AG04450 (cell line): Measurements from ENCODE around the gene PLPPR4. TPM values are rescaled to one million over a fixed set of nuclear protein-coding genes. Genes with fewer than 3 reads are reported as not detected.

Experiments
- CTCF ChIA-PET: fragments of 300-600, 350-600 bp; formaldehyde crosslinking; extraction: SDS; loops from one replicate; lab custom pipeline; 2022; ENCODE audit warnings: antibody characterized with exemption, inconsistent platforms; lab: Charles Lee
- POLR2A ChIA-PET: fragments of 350-600 bp; formaldehyde crosslinking; extraction: SDS; loops from one replicate; lab custom pipeline; 2021; ENCODE audit warnings: antibody characterized with exemption, inconsistent platforms; lab: Yijun Ruan, JAX
- DNase-seq: peaks from one replicate; pipeline ENCODE4 v3.0.0-alpha.2; 2011; ENCODE audit warnings: low read depth, low spot score
- H3K27ac ChIP-seq: one replicate; pipeline ENCODE4 v1.5.1; 2012; ENCODE audit warnings: low read depth, low read length, control low read depth
- H3K27me3 ChIP-seq: one replicate; pipeline ENCODE4 v1.6.0; 2012; ENCODE audit warnings: low read length; ENCODE audit not compliant: control insufficient read depth, insufficient read depth
- H3K4me3 ChIP-seq: 2 replicates; pipeline ENCODE4 v1.5.1; 2011; ENCODE audit warnings: mild to moderate bottlenecking, low read depth, low read length, control low read depth
- H3K9me3 ChIP-seq: 2 replicates; pipeline ENCODE4 v1.5.1; 2012; ENCODE audit warnings: low read length; ENCODE audit not compliant: control insufficient read depth, insufficient read depth
- polyA minus RNA-seq: library from RNA; depleted of rRNA, polyadenylated mRNA; stranded (reverse); fragments of >200 nt; gene quantifications from 2 replicates; pipeline ENCODE4 v1.2.3, GENCODE V29; 2011; rRNA and poly(A)+ RNA removed
- polyA plus RNA-seq: library from polyadenylated mRNA; depleted of rRNA; stranded (reverse); fragments of >200 nt; gene quantifications from 2 replicates; pipeline ENCODE4 v1.2.3, GENCODE V29; 2011; rRNA removed
- TF ChIP-seq, protein P1 (sequence below): IDR thresholded peaks from 2 replicates; pipeline ENCODE4 v1.5.1; 2011; ENCODE audit warnings: low read depth, low read length, control low read depth, inconsistent platforms

Gene PLPPR4, protein sequence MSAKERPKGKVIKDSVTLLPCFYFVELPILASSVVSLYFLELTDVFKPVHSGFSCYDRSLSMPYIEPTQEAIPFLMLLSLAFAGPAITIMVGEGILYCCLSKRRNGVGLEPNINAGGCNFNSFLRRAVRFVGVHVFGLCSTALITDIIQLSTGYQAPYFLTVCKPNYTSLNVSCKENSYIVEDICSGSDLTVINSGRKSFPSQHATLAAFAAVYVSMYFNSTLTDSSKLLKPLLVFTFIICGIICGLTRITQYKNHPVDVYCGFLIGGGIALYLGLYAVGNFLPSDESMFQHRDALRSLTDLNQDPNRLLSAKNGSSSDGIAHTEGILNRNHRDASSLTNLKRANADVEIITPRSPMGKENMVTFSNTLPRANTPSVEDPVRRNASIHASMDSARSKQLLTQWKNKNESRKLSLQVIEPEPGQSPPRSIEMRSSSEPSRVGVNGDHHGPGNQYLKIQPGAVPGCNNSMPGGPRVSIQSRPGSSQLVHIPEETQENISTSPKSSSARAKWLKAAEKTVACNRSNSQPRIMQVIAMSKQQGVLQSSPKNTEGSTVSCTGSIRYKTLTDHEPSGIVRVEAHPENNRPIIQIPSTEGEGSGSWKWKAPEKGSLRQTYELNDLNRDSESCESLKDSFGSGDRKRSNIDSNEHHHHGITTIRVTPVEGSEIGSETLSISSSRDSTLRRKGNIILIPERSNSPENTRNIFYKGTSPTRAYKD
- polyA plus RNA-seq (4.5 and 5.9 TPM in 2 replicates), polyA minus RNA-seq (2.8 and 4.3 TPM in 2 replicates)

DNA sequence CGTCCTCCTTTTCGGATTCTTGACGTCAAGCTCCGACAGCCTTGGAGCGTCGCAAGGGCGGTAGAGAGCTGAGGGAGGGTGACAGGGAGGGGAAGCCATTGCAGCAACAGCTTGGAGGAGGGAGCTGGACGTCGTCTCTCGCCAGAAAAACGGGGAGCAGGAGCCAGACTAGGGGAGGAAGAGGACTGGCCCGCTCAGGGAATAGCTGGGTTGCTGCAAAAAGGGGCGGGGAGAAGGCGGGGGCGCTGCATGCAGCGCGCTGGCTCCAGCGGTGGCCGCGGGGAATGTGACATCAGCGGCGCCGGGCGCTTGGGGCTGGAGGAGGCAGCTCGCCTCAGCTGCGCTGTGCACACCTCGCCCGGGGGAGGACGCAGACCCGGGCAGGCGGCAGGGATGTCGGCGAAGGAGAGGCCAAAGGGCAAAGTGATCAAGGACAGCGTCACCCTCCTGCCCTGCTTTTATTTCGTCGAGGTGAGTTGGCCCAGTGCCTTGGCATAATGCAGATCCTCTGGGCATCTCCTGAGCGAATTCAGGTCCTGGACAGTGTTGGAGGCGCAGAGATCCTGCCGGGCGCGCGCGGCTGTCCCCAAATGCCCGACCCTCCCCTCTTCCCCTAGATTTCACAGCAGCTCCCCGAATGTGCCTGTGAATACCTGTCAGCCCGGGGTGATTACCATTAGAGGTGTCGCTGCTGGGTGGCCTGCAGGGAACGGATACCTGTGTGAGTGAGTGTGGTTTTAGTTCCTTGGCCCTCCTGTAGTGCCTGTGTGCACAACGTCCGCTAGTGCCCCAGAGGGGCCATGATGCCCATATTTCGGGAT is at the start of gene PLPPR4:
Gene PLPPR4 (plus strand): TSS at position 292 of the 821 bp plus-strand sequence. CDS start 102 bp downstream, at position 394.
- Histone ChIP-seq H3K4me3 (peak within 1 kb of the TSS; percentile 76), H3K27ac (no peak within 1 kb of the TSS), H3K9me3 (no peaks in the 10 kb centered on the region), H3K27me3 (no peaks in the 10 kb centered on the region)
- POLR2A ChIA-PET = no interaction called here
- CTCF ChIA-PET = no interaction called here
- TF ChIP-seq, protein P1, sequence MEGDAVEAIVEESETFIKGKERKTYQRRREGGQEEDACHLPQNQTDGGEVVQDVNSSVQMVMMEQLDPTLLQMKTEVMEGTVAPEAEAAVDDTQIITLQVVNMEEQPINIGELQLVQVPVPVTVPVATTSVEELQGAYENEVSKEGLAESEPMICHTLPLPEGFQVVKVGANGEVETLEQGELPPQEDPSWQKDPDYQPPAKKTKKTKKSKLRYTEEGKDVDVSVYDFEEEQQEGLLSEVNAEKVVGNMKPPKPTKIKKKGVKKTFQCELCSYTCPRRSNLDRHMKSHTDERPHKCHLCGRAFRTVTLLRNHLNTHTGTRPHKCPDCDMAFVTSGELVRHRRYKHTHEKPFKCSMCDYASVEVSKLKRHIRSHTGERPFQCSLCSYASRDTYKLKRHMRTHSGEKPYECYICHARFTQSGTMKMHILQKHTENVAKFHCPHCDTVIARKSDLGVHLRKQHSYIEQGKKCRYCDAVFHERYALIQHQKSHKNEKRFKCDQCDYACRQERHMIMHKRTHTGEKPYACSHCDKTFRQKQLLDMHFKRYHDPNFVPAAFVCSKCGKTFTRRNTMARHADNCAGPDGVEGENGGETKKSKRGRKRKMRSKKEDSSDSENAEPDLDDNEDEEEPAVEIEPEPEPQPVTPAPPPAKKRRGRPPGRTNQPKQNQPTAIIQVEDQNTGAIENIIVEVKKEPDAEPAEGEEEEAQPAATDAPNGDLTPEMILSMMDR = no peak
- DNase-seq = no peak

DNA sequence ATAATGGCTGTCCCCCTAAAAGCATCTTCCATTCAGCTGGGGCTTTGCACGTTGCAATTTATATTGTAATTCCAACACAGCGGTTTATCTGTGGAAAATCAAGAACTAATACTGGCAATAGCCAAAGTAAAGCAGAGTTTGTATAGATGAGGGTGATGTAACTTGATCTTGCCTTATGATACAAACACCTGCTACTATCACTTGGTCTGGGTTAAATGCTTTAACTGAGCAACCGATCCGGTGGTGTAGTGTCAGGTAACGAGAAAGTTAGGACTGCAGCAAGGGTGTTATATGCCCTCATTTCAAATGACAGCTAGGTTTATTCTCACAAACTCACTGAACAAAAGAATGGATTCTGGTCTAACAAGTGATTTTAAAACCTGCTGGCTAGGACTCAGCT is 47.3 kb upstream of the PLPPR4 start:
- ChIA-PET POLR2A (no interaction called here), CTCF (interaction anchor here (0.6 kb wide), 1 partner anchor 1237 kb away, joined by 3 read pairs; no protein-coding TSS in a partner anchor)
- Histone ChIP-seq H3K4me3 (no peak overlapping the region), H3K27ac (no peak overlapping the region), H3K27me3 (no peaks in the 10 kb centered on the region), H3K9me3 (no peaks in the 10 kb centered on the region)
- TF ChIP-seq, protein P1 = no peak
- no peak for DNase-seq

DNA sequence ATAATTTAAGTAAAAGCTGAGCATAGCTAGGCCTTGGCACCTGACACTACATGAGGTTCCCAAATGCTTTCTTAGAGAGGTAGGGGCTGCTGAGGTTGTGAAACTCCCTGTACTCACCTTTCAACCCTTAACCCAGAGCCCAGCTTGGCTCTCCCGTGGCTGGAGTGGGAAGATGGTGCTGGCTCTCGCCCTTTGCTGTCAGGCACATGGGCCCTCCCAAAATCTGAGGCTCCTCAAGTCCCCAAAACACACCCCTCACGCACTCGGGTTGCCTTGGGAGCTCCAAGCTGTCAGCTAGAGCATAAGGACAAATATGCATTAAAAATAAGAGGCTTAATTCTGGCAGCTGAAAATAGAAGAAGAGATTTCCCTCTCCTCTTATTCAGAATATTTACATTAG is 46.7 kb upstream of the PLPPR4 start:
- peaks cover under 1% of the 10 kb centered on the region for H3K27me3 ChIP-seq
- POLR2A ChIA-PET = no interaction called here
- DNase-seq = no peak
- TF ChIP-seq, protein P1 = no peak
- no peak overlapping the region for H3K4me3 ChIP-seq
- no peak overlapping the region for H3K27ac ChIP-seq
- CTCF ChIA-PET = interaction anchor here (0.6 kb wide), 1 partner anchor 1236 kb away, joined by 3 read pairs; no protein-coding TSS in a partner anchor
- H3K9me3 ChIP-seq = no peaks in the 10 kb centered on the region

DNA sequence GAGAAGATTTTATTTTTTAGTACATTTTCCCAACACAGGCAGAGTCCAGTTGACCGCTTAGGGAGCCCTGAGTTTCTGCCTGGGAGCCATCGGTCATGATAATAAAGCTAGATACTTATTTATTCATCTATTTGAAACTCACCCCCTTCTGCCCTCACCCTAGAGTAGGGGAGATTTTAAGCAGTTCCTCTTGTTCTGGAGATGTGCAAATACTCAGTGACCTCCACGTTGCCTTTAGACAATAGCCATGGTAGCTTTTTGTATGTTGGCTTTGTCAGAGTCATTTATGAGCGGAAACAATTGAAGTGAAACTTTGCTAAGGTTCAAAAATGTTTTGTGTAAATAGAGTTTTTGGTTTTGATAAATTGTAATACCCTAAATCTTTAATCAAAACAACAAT is 45.7 kb upstream of the PLPPR4 start:
- no peak overlapping the region for H3K4me3 ChIP-seq
- TF ChIP-seq, protein P1 = no peak
- no peaks in the 10 kb centered on the region for H3K9me3 ChIP-seq
- CTCF ChIA-PET = no interaction called here
- POLR2A ChIA-PET = no interaction called here
- DNase-seq = no peak
- H3K27ac ChIP-seq = no peak overlapping the region
- H3K27me3 ChIP-seq = peaks cover 3% of the 10 kb centered on the region
